ENCODE data around the gene TRMU. TPM values are rescaled to one million over a fixed set of nuclear protein-coding genes. Genes with fewer than 3 reads are reported as not detected.

The TRMU gene
- total RNA-seq, 6 experiments from 2014 or later: 17.2 to 24.2 (median 19.9) TPM

GRCh38 chr22:46368871-46369715 lies 33.6 kb downstream of the TRMU start:
- Histone ChIP-seq H3K9me3 (no peaks in the 10 kb centered on the region), H3K27me3 (no peaks in the 10 kb centered on the region), H3K4me1 (peaks cover 0 to 35% (median 12%) of the 10 kb centered on the region in 4 donors), H3K36me3 (peaks cover 0 to 3% (median 0%) of the 10 kb centered on the region in 4 donors), H3K27ac (peak overlapping the region in 2 of 3 donors; percentile 82 to 83), H3K4me3 (no peak overlapping the region)
- 68% methylated on average over 9 of the region's 31 CpGs for WGBS (ENCODE audit: insufficient coverage, low coverage, low lambda C conversion rate, missing lambda C conversion rate)
- DNase-seq (peak in 1 of 3 donors; percentile 29), ATAC-seq (peak; percentile 3 to 49 (median 32))
- no peak for TF ChIP-seq CTCF (IDR thresholded peaks at IDR 0.05)
- TF ChIP-seq POLR2A (IDR thresholded peaks at IDR 0.05): no peak
- intact Hi-C loops (cut with DNase I): no loop called here

GRCh38 chr22:46369716-46370583 lies 34.4 kb downstream of the TRMU start:
- 73% methylated on average over 11 of the region's 25 CpGs for WGBS (ENCODE audit: insufficient coverage, low coverage, low lambda C conversion rate, missing lambda C conversion rate)
- no peaks in the 10 kb centered on the region for H3K9me3 ChIP-seq
- no peak overlapping the region for H3K4me3 ChIP-seq
- H3K27me3 ChIP-seq: no peaks in the 10 kb centered on the region
- H3K4me1 ChIP-seq: peaks cover 0 to 35% (median 12%) of the 10 kb centered on the region in 4 donors
- ATAC-seq (no peak), DNase-seq (peak in 1 of 3 donors; percentile 16)
- intact Hi-C loops (cut with DNase I): no loop called here
- peaks cover 0 to 3% (median 0%) of the 10 kb centered on the region in 4 donors for H3K36me3 ChIP-seq
- H3K27ac ChIP-seq: peak overlapping the region; percentile 64 to 83 (median 82)
- TF ChIP-seq POLR2A (IDR thresholded peaks at IDR 0.05) (no peak), CTCF (IDR thresholded peaks at IDR 0.05) (no peak)

- 31% methylated on average over 12 of the region's 15 CpGs for WGBS (ENCODE audit: insufficient coverage, low coverage, low lambda C conversion rate, missing lambda C conversion rate)
- intact Hi-C loops (cut with DNase I): no loop called here
- Histone ChIP-seq H3K27ac (peak overlapping the region; percentile 64 to 83 (median 82)), H3K27me3 (no peaks in the 10 kb centered on the region), H3K9me3 (no peaks in the 10 kb centered on the region), H3K4me3 (no peak overlapping the region), H3K36me3 (no peaks in the 10 kb centered on the region), H3K4me1 (peaks cover 0 to 35% (median 12%) of the 10 kb centered on the region in 4 donors)
- no peak for TF ChIP-seq CTCF (IDR thresholded peaks at IDR 0.05)
- no peak for TF ChIP-seq POLR2A (IDR thresholded peaks at IDR 0.05)
- DNase-seq (peak in 1 of 3 donors; percentile 51), ATAC-seq (peak; percentile 41 to 57 (median 46))
Observed at GRCh38 chr22:46370584-46371291, 35.2 kb downstream of the TRMU start.

- Histone ChIP-seq H3K4me1 (peaks cover 0 to 44% (median 13%) of the 10 kb centered on the region in 4 donors), H3K36me3 (no peaks in the 10 kb centered on the region), H3K27me3 (no peaks in the 10 kb centered on the region), H3K9me3 (no peaks in the 10 kb centered on the region), H3K4me3 (no peak overlapping the region), H3K27ac (no peak overlapping the region)
- WGBS (ENCODE audit: insufficient coverage, low coverage, low lambda C conversion rate, missing lambda C conversion rate): 90% methylated on average over 2 of the region's 2 CpGs
- ATAC-seq: no peak
- TF ChIP-seq CTCF (IDR thresholded peaks at IDR 0.05) (no peak), POLR2A (IDR thresholded peaks at IDR 0.05) (no peak)
- intact Hi-C loops (cut with DNase I): no loop called here
- no peak for DNase-seq
Observed at GRCh38 chr22:46371623-46372226, 36.2 kb downstream of the TRMU start.
